Hepatocyte (in vitro differentiated cells): ENCODE results near the gene GIPR. TPM values are rescaled to one million over a fixed set of nuclear protein-coding genes. Genes with fewer than 3 reads are reported as not detected.
A peak's percentile ranks its signal among the peaks of the same experiment; 100 is the strongest.

Experiments used
- DNase-seq: peaks from one replicate; pipeline ENCODE4 v3.0.0-alpha.2; 2016; ENCODE audit warnings: low spot score
- H2AFZ ChIP-seq: fragments of 200-600 bp; sonication (generic); 2 replicates; pipeline ENCODE4 v1.6.0; 2016; ENCODE audit warnings: antibody characterized with exemption, mild to moderate bottlenecking
- H3K27ac ChIP-seq: fragments of 200-600 bp; sonication (generic); 2 replicates; pipeline ENCODE4 v1.5.1; 2016; ENCODE audit warnings: mild to moderate bottlenecking
- H3K27me3 ChIP-seq: fragments of 200-600 bp; sonication (generic); 2 replicates; pipeline ENCODE4 v1.6.1; 2016
- H3K36me3 ChIP-seq: fragments of 200-600 bp; sonication (generic); replicated peaks from 2 replicates; pipeline ENCODE4 v1.5.1; 2016; ENCODE audit warnings: low read depth; ENCODE audit not compliant: insufficient read depth
- H3K4me1 ChIP-seq: fragments of 200-600 bp; sonication (generic); 2 replicates; pipeline ENCODE4 v1.5.1; 2016; ENCODE audit warnings: mild to moderate bottlenecking, moderate library complexity; ENCODE audit not compliant: insufficient read depth
- H3K4me2 ChIP-seq: fragments of 200-600 bp; sonication (generic); 2 replicates; pipeline ENCODE4 v1.6.0; 2016
- H3K4me3 ChIP-seq: fragments of 200-600 bp; sonication (generic); 2 replicates; pipeline ENCODE4 v1.5.1; 2016; ENCODE audit warnings: mild to moderate bottlenecking
- H3K79me2 ChIP-seq: fragments of 200-600 bp; sonication (generic); 2 replicates; pipeline ENCODE4 v1.6.0; 2017; ENCODE audit warnings: mild to moderate bottlenecking
- H3K9me2 ChIP-seq: fragments of 200-600 bp; sonication (generic); replicated peaks from 2 replicates; pipeline ENCODE4 v1.6.0; 2017; ENCODE audit warnings: mild to moderate bottlenecking; ENCODE audit not compliant: insufficient read depth
- H3K9me3 ChIP-seq: fragments of 200-600 bp; sonication (generic); 2 replicates; pipeline ENCODE4 v1.5.1; 2016; ENCODE audit warnings: low read depth, mild to moderate bottlenecking
- H4K20me1 ChIP-seq: fragments of 200-600 bp; sonication (generic); 2 replicates; pipeline ENCODE4 v1.6.0; 2016; ENCODE audit warnings: mild to moderate bottlenecking; ENCODE audit not compliant: insufficient read depth, poor library complexity, severe bottlenecking
- CTCF ChIP-seq: fragments of 200-600 bp; sonication (generic); IDR thresholded peaks from 2 replicates; pipeline ENCODE4 v1.5.1; 2016; ENCODE audit warnings: antibody characterized with exemption, mild to moderate bottlenecking; ENCODE audit not compliant: poor library complexity
- EZH2 ChIP-seq: fragments of 200-600 bp; sonication (generic); IDR thresholded peaks from 2 replicates; pipeline ENCODE4 v1.6.1; 2016; ENCODE audit warnings: antibody characterized with exemption, mild to moderate bottlenecking, borderline replicate concordance
- EZH2phosphoT487 ChIP-seq: fragments of 200-600 bp; sonication (generic); IDR thresholded peaks from one replicate; pipeline ENCODE4 v1.6.1; 2018; ENCODE audit warnings: antibody characterized with exemption, mild to moderate bottlenecking, low read depth, moderate library complexity; ENCODE audit not compliant: unreplicated experiment, severe bottlenecking
- WGBS: methylation state at CpG from one replicate; pipeline ENCODE4 v1.1.6; 2016; ENCODE audit warnings: low lambda C conversion rate; ENCODE audit errors: missing lambda C conversion rate; 5-methylcytosine and 5-hydroxymethylcytosine counted together
- polyA plus RNA-seq: library from polyadenylated mRNA; unstranded; fragments of >200 nt; fragmentation: Nextera tagmentation; extraction: Ambion mirVana; gene quantifications from 2 replicates; pipeline ENCODE4 v1.2.1, GENCODE V29; 2016
- total RNA-seq: library from RNA; depleted of rRNA; stranded (reverse); fragments of >200 nt; gene quantifications from 2 replicates; pipeline ENCODE4 v1.2.3, GENCODE V29; 2014

Gene GIPR
- total and polyA plus RNA-seq, 2 experiments from 2014 or later: 2.7 to 5.6 TPM

- DNase-seq: no peak
- Histone ChIP-seq H3K4me3 (no peak overlapping the region), H2AFZ (no peak overlapping the region), H3K79me2 (no peaks in the 10 kb centered on the region), H3K27ac (no peak overlapping the region), H3K4me1 (peaks cover 9% of the 10 kb centered on the region), H3K9me2 (no peaks in the 10 kb centered on the region), H3K9me3 (no peaks in the 10 kb centered on the region), H3K27me3 (no peaks in the 10 kb centered on the region), H3K36me3 (no peaks in the 10 kb centered on the region), H3K4me2 (peak overlapping the region; percentile 78), H4K20me1 (no peaks in the 10 kb centered on the region)
- WGBS: 52% methylated on average over 14 of the region's 14 CpGs
- TF ChIP-seq CTCF (no peak), EZH2 (no peak), EZH2phosphoT487 (no peak)
Measured at GRCh38 chr19:45643927-45644771, 23.9 kb upstream of the GIPR start.

- Histone ChIP-seq H4K20me1 (no peaks in the 10 kb centered on the region), H3K4me3 (no peak overlapping the region), H3K79me2 (no peaks in the 10 kb centered on the region), H3K27me3 (no peaks in the 10 kb centered on the region), H3K36me3 (no peaks in the 10 kb centered on the region), H3K27ac (no peak overlapping the region), H2AFZ (no peak overlapping the region), H3K4me2 (peak overlapping the region; percentile 73), H3K4me1 (peaks cover 9% of the 10 kb centered on the region), H3K9me2 (no peaks in the 10 kb centered on the region), H3K9me3 (no peaks in the 10 kb centered on the region)
- 15% methylated on average over 14 of the region's 35 CpGs for WGBS
- no peak for TF ChIP-seq EZH2phosphoT487
- TF ChIP-seq EZH2: no peak
- no peak for TF ChIP-seq CTCF
- DNase-seq: no peak
Measured at GRCh38 chr19:45645068-45645630, 22.9 kb upstream of the GIPR start.

GRCh38 chr19:45645631-45646344, 22.2 kb upstream of the GIPR start:
- Histone ChIP-seq H4K20me1 (no peaks in the 10 kb centered on the region), H3K4me2 (peak overlapping the region; percentile 73), H2AFZ (peak overlapping the region; percentile 78), H3K9me3 (no peaks in the 10 kb centered on the region), H3K4me3 (peak overlapping the region; percentile 10), H3K27ac (peak overlapping the region; percentile 43), H3K9me2 (no peaks in the 10 kb centered on the region), H3K79me2 (no peaks in the 10 kb centered on the region), H3K27me3 (no peaks in the 10 kb centered on the region), H3K36me3 (no peaks in the 10 kb centered on the region), H3K4me1 (peaks cover 9% of the 10 kb centered on the region)
- 5% methylated on average over 24 of the region's 27 CpGs for WGBS
- TF ChIP-seq CTCF (no peak), EZH2 (no peak), EZH2phosphoT487 (no peak)
- peak; percentile 93 for DNase-seq
